ENCODE data around the gene DOCK2. TPM values are rescaled to one million over a fixed set of nuclear protein-coding genes. Genes with fewer than 3 reads are reported as not detected.

The DOCK2 gene
- polyA plus RNA-seq, 1 of the 3 experiments (the other 2 are of a cell fraction) = 3.8 TPM

DNA sequence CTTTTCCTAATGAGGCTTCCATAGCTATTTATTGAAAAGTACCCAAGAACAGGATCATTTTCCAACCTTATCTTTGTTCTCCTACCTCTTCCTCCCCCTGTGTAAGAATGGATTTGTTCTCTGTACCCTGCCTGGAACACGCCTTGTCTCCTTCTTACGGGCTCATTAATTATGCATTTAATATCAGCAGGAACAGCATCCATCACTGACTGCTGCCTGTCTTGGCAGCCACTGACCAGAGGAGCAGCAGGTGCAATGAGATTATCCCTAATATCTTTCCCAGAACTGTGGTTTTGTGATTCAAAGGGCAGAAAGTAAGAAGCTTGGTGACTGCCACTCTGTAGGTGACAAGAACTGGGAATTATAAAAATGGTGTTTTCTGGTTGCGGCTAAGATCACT is 362.5 kb downstream of the DOCK2 start:
- H3K4me2 ChIP-seq = no peak overlapping the region

More for the DNA sequence above, 362.5 kb downstream of the DOCK2 start:
- no peaks in the 10 kb centered on the region; a peak in 1 of 4 replicates for H3K4me1 ChIP-seq (ENCODE audit: control insufficient read depth in 1 of 2, insufficient read depth in 2 of 2, low read depth in 1 of 2, low read length in 1 of 2)
- H2AFZ ChIP-seq (ENCODE audit: low read depth) = no peak overlapping the region
- CTCF ChIA-PET = interaction anchor here (0.9 to 2.7 kb wide), 4 partner anchors 14 to 185 kb away, joined by 3 to 23 read pairs (median 4); partner anchors contain the start of gene INSYN2B
- TF ChIP-seq EZH2phosphoT487 (IDR thresholded peaks at IDR 0.05; ENCODE audit: borderline replicate concordance, low read depth) (no peak), TAF1 (IDR thresholded peaks at IDR 0.05; ENCODE audit: borderline replicate concordance, low read depth, low read length) (no peak), RXRA (IDR thresholded peaks at IDR 0.05; ENCODE audit: borderline replicate concordance, low read depth) (no peak), RAD21 (IDR thresholded peaks at IDR 0.05; ENCODE audit: low read length) (no peak), MEF2A (IDR thresholded peaks at IDR 0.05; ENCODE audit: borderline replicate concordance, low read depth) (no peak), USF2 (IDR thresholded peaks at IDR 0.05; ENCODE audit: borderline replicate concordance, low read depth, low read length) (no peak), MXI1 (IDR thresholded peaks at IDR 0.05; ENCODE audit: low read depth, low read length) (no peak), CHD2 (IDR thresholded peaks at IDR 0.05; ENCODE audit: low read length, partially characterized antibody) (no peak), FOXJ3 (CRISPR knock-in tag; IDR thresholded peaks at IDR 0.05) (no peak), SMC3 (IDR thresholded peaks at IDR 0.05; ENCODE audit: low read depth, low read length) (no peak), POLR2AphosphoS5 (IDR thresholded peaks at IDR 0.05; ENCODE audit: low read depth, low read length) (no peak), GABPA (IDR thresholded peaks at IDR 0.05; ENCODE audit: low read depth) (no peak), CTCF (IDR thresholded peaks at IDR 0.05) (no peak)
- TF ChIP-seq, protein P1, sequence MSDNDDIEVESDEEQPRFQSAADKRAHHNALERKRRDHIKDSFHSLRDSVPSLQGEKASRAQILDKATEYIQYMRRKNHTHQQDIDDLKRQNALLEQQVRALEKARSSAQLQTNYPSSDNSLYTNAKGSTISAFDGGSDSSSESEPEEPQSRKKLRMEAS (IDR thresholded peaks at IDR 0.05; ENCODE audit: low read depth) = no peak
- TF ChIP-seq, protein P2, sequence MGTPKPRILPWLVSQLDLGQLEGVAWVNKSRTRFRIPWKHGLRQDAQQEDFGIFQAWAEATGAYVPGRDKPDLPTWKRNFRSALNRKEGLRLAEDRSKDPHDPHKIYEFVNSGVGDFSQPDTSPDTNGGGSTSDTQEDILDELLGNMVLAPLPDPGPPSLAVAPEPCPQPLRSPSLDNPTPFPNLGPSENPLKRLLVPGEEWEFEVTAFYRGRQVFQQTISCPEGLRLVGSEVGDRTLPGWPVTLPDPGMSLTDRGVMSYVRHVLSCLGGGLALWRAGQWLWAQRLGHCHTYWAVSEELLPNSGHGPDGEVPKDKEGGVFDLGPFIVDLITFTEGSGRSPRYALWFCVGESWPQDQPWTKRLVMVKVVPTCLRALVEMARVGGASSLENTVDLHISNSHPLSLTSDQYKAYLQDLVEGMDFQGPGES (IDR thresholded peaks at IDR 0.05; ENCODE audit: low read depth, low read length) = no peak
- TF ChIP-seq, protein P3, sequence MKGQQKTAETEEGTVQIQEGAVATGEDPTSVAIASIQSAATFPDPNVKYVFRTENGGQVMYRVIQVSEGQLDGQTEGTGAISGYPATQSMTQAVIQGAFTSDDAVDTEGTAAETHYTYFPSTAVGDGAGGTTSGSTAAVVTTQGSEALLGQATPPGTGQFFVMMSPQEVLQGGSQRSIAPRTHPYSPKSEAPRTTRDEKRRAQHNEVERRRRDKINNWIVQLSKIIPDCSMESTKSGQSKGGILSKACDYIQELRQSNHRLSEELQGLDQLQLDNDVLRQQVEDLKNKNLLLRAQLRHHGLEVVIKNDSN (IDR thresholded peaks at IDR 0.05; ENCODE audit: borderline replicate concordance, low read depth) = no peak
- no peaks in the 10 kb centered on the region for H3K36me3 ChIP-seq (replicated peaks in 1 of 2; ENCODE audit: control insufficient read depth in 1 of 2, insufficient read depth in 2 of 2, low read length in 1 of 2)
- no peaks in the 10 kb centered on the region for H3F3A ChIP-seq (replicated peaks; ENCODE audit: insufficient read depth)
- no peaks in the 10 kb centered on the region for H4K20me1 ChIP-seq (ENCODE audit: insufficient read depth)
- H3K27me3 ChIP-seq (ENCODE audit: insufficient read depth) = no peaks in the 10 kb centered on the region
- H3K4me3 ChIP-seq (ENCODE audit: low read depth in 2 of 2, low read length in 1 of 2) = no peak overlapping the region
- WGBS (ENCODE audit: low lambda C conversion rate) = 83% methylated on average over 3 of the region's 3 CpGs
- POLR2A ChIA-PET = no interaction called here
- no peaks in the 10 kb centered on the region for H3K9me2 ChIP-seq
- H3K79me2 ChIP-seq (ENCODE audit: insufficient read depth) = no peaks in the 10 kb centered on the region
- no peak for DNase-seq
- no peak overlapping the region for H3K9ac ChIP-seq
- H3K9me3 ChIP-seq = no peaks in the 10 kb centered on the region
- H3K27ac ChIP-seq (ENCODE audit: low read depth in 2 of 2, low read length in 1 of 2) = no peak overlapping the region

All from SK-N-SH (cell line).